KMS-11 (cell line): ENCODE data around the gene HOXC5.

Experiments
- H2AFZ ChIP-seq: fragments of 200-600 bp; sonication (generic); 2 replicates; pipeline ENCODE4 v1.6.1; 2016; ENCODE audit warnings: antibody characterized with exemption, mixed run types, low read depth
- H3K27ac ChIP-seq: fragments of 200-600 bp; sonication (generic); 2 replicates; pipeline ENCODE4 v1.6.1; 2016; ENCODE audit warnings: mild to moderate bottlenecking, mixed run types
- H3K27me3 ChIP-seq: fragments of 200-600 bp; sonication (generic); 2 replicates; pipeline ENCODE4 v1.6.1; 2017; ENCODE audit warnings: mild to moderate bottlenecking, low read depth, mixed run types, moderate library complexity; ENCODE audit not compliant: insufficient read depth
- H3K36me3 ChIP-seq: fragments of 200-600 bp; sonication (generic); 2 replicates; pipeline ENCODE4 v1.6.1; 2017; ENCODE audit warnings: mild to moderate bottlenecking, mixed run types; ENCODE audit not compliant: insufficient read depth
- H3K4me1 ChIP-seq: fragments of 200-600 bp; sonication (generic); 2 replicates; pipeline ENCODE4 v1.6.1; 2016; ENCODE audit warnings: mild to moderate bottlenecking, low read depth, mixed run types; ENCODE audit not compliant: poor library complexity, severe bottlenecking
- H3K4me2 ChIP-seq: fragments of 200-600 bp; sonication (generic); 2 replicates; pipeline ENCODE4 v1.7.0; 2016; ENCODE audit warnings: mild to moderate bottlenecking, mixed run types
- H3K4me3 ChIP-seq: fragments of 200-600 bp; sonication (generic); IDR thresholded peaks from 2 replicates; pipeline ENCODE4 v1.6.1; 2017; ENCODE audit warnings: low read depth, low read length, mixed read lengths; ENCODE audit not compliant: insufficient read depth
- H3K79me2 ChIP-seq: fragments of 200-600 bp; sonication (generic); 2 replicates; pipeline ENCODE4 v1.6.1; 2016; ENCODE audit warnings: low read depth, mixed run types; ENCODE audit not compliant: insufficient read depth
- H3K9ac ChIP-seq: fragments of 200-600 bp; sonication (generic); 2 replicates; pipeline ENCODE4 v1.6.1; 2016; ENCODE audit warnings: mild to moderate bottlenecking, mixed run types
- H4K20me1 ChIP-seq: fragments of 200-600 bp; sonication (generic); 2 replicates; pipeline ENCODE4 v1.6.1; 2016; ENCODE audit warnings: mild to moderate bottlenecking, mixed run types; ENCODE audit not compliant: insufficient read depth
- TF ChIP-seq, protein P1 (sequence below): fragments of 200-600 bp; sonication (generic); conservative IDR thresholded peaks from 2 replicates; pipeline ENCODE4 v1.6.1; 2017; ENCODE audit warnings: low read depth, mild to moderate bottlenecking, antibody characterized with exemption, low read length, moderate library complexity, mixed read lengths

The HOXC5 gene

DNA sequence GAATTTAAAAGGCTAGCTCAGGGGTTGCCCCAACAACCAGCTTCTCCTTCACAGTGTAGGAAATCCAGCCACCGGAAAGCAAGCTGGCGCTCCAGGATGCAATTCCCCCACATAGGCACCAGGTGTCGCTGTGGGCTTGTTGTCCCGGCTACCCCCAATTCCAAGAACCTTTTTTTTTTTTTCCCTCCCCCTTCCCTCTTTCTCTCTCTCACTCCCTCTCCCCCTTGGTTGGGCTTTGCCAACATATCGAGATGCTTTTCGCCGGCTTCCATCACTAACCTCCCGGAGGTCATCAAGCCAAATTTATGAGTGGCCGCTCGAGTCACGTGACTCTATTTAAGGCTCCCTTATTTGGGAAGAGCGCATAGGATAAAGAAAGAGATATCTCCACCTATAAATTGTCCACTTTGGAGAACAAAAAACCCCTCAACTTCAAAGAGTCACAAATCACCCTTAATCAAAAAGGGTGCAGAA, at the start of gene HOXC5:
TSS of gene HOXC5 (plus strand) at position 424 of the 474 bp plus-strand sequence. CDS start 73 bp downstream, outside the sequence.
- no peak within 1 kb of the TSS for H3K9ac ChIP-seq
- H3K36me3 ChIP-seq: no peaks in the 10 kb centered on the region
- no peak within 1 kb of the TSS for H3K4me2 ChIP-seq
- H3K27ac ChIP-seq: no peak within 1 kb of the TSS
- peaks cover 97% of the 10 kb centered on the region for H3K27me3 ChIP-seq
- no peak within 1 kb of the TSS for H3K4me3 ChIP-seq
- no peaks in the 10 kb centered on the region for H3K4me1 ChIP-seq
- no peaks in the 10 kb centered on the region for H3K79me2 ChIP-seq
- no peak within 1 kb of the TSS for H2AFZ ChIP-seq
- H4K20me1 ChIP-seq: no peaks in the 10 kb centered on the region
- TF ChIP-seq, protein P1, sequence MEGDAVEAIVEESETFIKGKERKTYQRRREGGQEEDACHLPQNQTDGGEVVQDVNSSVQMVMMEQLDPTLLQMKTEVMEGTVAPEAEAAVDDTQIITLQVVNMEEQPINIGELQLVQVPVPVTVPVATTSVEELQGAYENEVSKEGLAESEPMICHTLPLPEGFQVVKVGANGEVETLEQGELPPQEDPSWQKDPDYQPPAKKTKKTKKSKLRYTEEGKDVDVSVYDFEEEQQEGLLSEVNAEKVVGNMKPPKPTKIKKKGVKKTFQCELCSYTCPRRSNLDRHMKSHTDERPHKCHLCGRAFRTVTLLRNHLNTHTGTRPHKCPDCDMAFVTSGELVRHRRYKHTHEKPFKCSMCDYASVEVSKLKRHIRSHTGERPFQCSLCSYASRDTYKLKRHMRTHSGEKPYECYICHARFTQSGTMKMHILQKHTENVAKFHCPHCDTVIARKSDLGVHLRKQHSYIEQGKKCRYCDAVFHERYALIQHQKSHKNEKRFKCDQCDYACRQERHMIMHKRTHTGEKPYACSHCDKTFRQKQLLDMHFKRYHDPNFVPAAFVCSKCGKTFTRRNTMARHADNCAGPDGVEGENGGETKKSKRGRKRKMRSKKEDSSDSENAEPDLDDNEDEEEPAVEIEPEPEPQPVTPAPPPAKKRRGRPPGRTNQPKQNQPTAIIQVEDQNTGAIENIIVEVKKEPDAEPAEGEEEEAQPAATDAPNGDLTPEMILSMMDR: peak; percentile 100

- no peaks in the 10 kb centered on the region for H3K36me3 ChIP-seq
- TF ChIP-seq, protein P1: no peak
- H3K4me1 ChIP-seq: peaks cover under 1% of the 10 kb centered on the region
- H2AFZ ChIP-seq: no peak overlapping the region
- no peak overlapping the region for H3K4me2 ChIP-seq
- no peaks in the 10 kb centered on the region for H3K79me2 ChIP-seq
- no peak overlapping the region for H3K27ac ChIP-seq
- no peaks in the 10 kb centered on the region for H4K20me1 ChIP-seq
- H3K27me3 ChIP-seq: peaks cover 98% of the 10 kb centered on the region
- H3K9ac ChIP-seq: no peak overlapping the region
- H3K4me3 ChIP-seq: no peak overlapping the region
Measured at GRCh38 chr12:53983568-53983949, 49.3 kb upstream of the HOXC5 start.

DNA sequence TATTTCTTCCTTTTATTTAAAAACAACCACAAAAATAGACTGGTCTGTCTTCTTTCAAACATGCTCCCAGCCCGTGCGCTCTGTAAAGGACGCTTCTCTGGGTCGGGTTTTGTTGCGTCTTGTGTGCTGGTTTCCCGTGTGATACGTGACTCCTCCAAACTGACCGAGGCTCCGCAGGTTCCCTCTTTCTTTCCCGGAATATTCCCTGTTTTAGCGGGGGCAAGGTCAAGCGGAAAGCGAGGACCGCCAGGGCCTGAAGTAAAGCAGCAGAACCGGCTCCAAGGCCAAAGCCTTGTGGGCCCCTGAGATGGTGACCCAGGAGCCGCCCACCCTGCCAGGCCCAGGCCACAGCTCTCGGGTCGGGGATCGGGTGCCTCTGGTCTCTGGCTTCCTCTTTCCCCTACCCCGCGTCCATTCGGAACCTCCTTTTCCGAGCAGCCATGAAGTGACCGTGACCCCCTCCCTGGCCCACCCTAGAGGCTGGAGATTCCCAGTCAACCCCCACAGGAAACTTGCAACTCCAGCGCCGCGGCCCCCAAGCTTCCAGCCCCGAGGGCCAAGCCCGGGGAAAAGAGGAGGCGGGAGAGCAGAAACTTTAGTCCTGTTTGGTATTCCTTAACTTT, 48.8 kb upstream of the HOXC5 start:
- no peak overlapping the region for H3K4me2 ChIP-seq
- no peak overlapping the region for H3K9ac ChIP-seq
- TF ChIP-seq, protein P1: no peak
- H3K36me3 ChIP-seq: no peaks in the 10 kb centered on the region
- no peaks in the 10 kb centered on the region for H3K79me2 ChIP-seq
- H3K27me3 ChIP-seq: peaks cover 98% of the 10 kb centered on the region
- no peak overlapping the region for H3K27ac ChIP-seq
- no peak overlapping the region for H2AFZ ChIP-seq
- peaks cover 5% of the 10 kb centered on the region for H3K4me1 ChIP-seq
- no peak overlapping the region for H3K4me3 ChIP-seq
- no peaks in the 10 kb centered on the region for H4K20me1 ChIP-seq

DNA sequence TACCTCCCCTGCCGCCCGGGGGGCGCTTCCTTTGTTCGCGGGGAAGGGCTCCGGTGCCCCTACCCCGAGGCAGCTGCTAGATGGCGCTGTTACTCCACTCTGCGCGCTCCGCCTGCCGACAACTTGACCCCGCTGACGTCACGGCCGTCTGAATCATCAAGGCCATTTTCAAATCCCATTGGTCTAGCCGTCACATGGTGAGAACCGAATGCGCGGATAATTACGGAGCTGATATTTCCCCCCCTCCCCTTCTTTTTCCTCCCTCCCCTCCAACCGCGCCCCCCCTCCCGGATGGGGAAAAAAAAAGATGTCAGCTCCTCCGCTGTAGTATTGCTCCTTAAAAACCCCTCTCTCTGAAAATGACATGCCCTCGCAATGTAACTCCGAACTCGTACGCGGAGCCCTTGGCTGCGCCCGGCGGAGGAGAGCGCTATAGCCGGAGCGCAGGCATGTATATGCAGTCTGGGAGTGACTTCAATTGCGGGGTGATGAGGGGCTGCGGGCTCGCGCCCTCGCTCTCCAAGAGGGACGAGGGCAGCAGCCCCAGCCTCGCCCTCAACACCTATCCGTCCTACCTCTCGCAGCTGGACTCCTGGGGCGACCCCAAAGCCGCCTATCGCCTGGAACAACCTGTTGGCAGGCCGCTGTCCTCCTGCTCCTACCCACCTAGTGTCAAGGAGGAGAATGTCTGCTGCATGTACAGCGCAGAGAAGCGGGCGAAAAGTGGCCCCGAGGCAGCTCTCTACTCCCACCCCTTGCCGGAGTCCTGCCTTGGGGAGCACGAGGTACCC, 47.8 kb upstream of the HOXC5 start, which contains the start of gene HOXC10:
TSS of gene HOXC10 (plus strand) at position 246 of the 791 bp plus-strand sequence. CDS start at position 360, 114 bp downstream.
- Histone ChIP-seq H3K4me3 (no peak within 1 kb of the TSS), H3K4me2 (no peak within 1 kb of the TSS), H3K27me3 (peaks cover 98% of the 10 kb centered on the region), H3K79me2 (no peaks in the 10 kb centered on the region), H3K36me3 (no peaks in the 10 kb centered on the region), H3K27ac (no peak within 1 kb of the TSS), H4K20me1 (no peaks in the 10 kb centered on the region), H3K9ac (no peak within 1 kb of the TSS), H2AFZ (no peak within 1 kb of the TSS), H3K4me1 (peaks cover 14% of the 10 kb centered on the region)
- TF ChIP-seq, protein P1: peak; percentile 69
